Endodermal cell (in vitro differentiated cells): ENCODE data around the gene BORCS8. TPM values are rescaled to one million over a fixed set of nuclear protein-coding genes. Genes with fewer than 3 reads are reported as not detected.

ENCODE experiments used
- DNase-seq: peaks from one replicate; pipeline ENCODE4 v3.0.0-alpha.2; 2017
- H3K27ac ChIP-seq: 2 replicates; pipeline ENCODE4 v1.5.1; 2013; ENCODE audit warnings: mild to moderate bottlenecking, low read depth, low read length, moderate library complexity
- H3K27me3 ChIP-seq: 2 replicates; pipeline ENCODE4 v1.6.1; 2013; ENCODE audit warnings: mild to moderate bottlenecking, low read length, moderate library complexity; ENCODE audit not compliant: insufficient read depth, control insufficient read depth, poor library complexity, severe bottlenecking
- H3K36me3 ChIP-seq: 2 replicates; pipeline ENCODE4 v1.7.0; 2013; ENCODE audit warnings: mild to moderate bottlenecking, low read length, moderate library complexity; ENCODE audit not compliant: control insufficient read depth, insufficient read depth
- H3K4me1 ChIP-seq: one replicate; pipeline ENCODE4 v1.7.0; 2013; ENCODE audit warnings: low read length; ENCODE audit not compliant: control insufficient read depth, insufficient read depth
- H3K4me3 ChIP-seq: 2 replicates; pipeline ENCODE4 v1.5.1; 2013; ENCODE audit warnings: mild to moderate bottlenecking, low read length, moderate library complexity
- H3K9ac ChIP-seq: 2 replicates; pipeline ENCODE4 v1.6.1; 2013; ENCODE audit warnings: mild to moderate bottlenecking, low read length, moderate library complexity; ENCODE audit not compliant: poor library complexity, severe bottlenecking; ENCODE audit errors: extremely low read depth
- H3K9me3 ChIP-seq: 2 replicates; pipeline ENCODE4 v1.6.1; 2013; ENCODE audit warnings: mild to moderate bottlenecking, low read length, moderate library complexity; ENCODE audit not compliant: control insufficient read depth
- H3K27ac Mint-ChIP-seq: 2 replicates; pipeline ENCODE4 v1.8.0; 2020; ENCODE audit warnings: mixed read lengths
- H3K27me3 Mint-ChIP-seq: 2 replicates; pipeline ENCODE4 v1.8.0; 2021; ENCODE audit warnings: mild to moderate bottlenecking, mixed read lengths; ENCODE audit not compliant: insufficient read depth
- H3K36me3 Mint-ChIP-seq: 2 replicates; pipeline ENCODE4 v1.8.0; 2020; ENCODE audit warnings: low read depth, mixed read lengths
- H3K4me1 Mint-ChIP-seq: 2 replicates; pipeline ENCODE4 v1.8.0; 2020; ENCODE audit warnings: mixed read lengths
- H3K4me3 Mint-ChIP-seq: 2 replicates; pipeline ENCODE4 v1.8.0; 2020; ENCODE audit warnings: mild to moderate bottlenecking, moderate library complexity, mixed read lengths
- H3K9me3 Mint-ChIP-seq: 2 replicates; pipeline ENCODE4 v1.8.0; 2020; ENCODE audit warnings: mild to moderate bottlenecking, mixed read lengths
- WGBS, 2 experiments: methylation state at CpG; one replicate each; pipeline versions ENCODE4 v1.1.5 to v1.1.7; 2013; ENCODE audit warnings: missing lambda C conversion rate in 2 of 2, mixed read lengths in 1 of 2; ENCODE audit not compliant: insufficient coverage in 1 of 2, insufficient read length in 1 of 2; 5-methylcytosine and 5-hydroxymethylcytosine counted together
- total RNA-seq, 2 donors: library from RNA; stranded (reverse); fragmentation: NEBNext Ultra II Directional in 1 of 2; extraction: Animal tissue kit (Norgen Biotek cat#: 25700) in 1 of 2; gene quantifications; 2 replicates in 1 of 2; 3 replicates in 1 of 2; pipeline ENCODE4 v1.2.1, GENCODE V29; 2021
- TF ChIP-seq, protein P1 (sequence below): fragments of 200-600 bp; sonication (generic); conservative IDR thresholded peaks from 2 replicates; pipeline ENCODE4 v1.5.0; 2021; ENCODE audit warnings: antibody characterized with exemption, mild to moderate bottlenecking

BORCS8 gene
- total RNA-seq, 2 donors from 2014 or later, result 22.6 to 34.3 TPM

DNA sequence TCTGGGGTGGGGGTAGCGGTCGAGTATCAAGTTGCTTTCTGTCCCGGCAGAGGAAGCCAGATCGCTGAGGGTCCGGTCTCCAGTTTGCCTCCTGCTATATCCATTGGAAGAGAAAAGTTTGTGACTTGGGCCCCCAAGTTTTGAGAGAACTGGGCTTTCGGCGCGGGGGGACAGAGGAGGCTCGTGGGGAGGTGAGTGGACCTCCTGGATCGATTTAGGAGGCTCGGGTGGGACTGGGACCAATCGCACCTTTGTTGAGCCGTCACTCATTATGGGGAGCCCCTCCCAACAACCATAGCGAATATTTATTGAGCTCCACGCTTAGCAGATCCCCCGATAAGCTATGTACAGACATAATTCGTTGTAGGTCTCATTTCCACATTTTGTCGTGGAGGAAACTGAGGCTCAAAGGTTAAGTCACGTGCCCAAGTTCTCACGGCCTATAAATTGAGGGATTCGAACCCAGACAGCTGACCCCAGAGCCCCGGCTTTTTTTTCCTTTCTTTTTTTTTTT is 1.0 kb upstream of the BORCS8 start:
- peaks cover 8% of the 10 kb centered on the region for H3K4me1 Mint-ChIP-seq
- Histone ChIP-seq H3K9ac (peak overlapping the region; percentile 91), H3K36me3 (peaks cover 8% of the 10 kb centered on the region), H3K4me3 (peak overlapping the region; percentile 99), H3K27me3 (no peaks in the 10 kb centered on the region), H3K4me1 (no peaks in the 10 kb centered on the region), H3K27ac (peak overlapping the region; percentile 44), H3K9me3 (no peaks in the 10 kb centered on the region)
- TF ChIP-seq, protein P1, sequence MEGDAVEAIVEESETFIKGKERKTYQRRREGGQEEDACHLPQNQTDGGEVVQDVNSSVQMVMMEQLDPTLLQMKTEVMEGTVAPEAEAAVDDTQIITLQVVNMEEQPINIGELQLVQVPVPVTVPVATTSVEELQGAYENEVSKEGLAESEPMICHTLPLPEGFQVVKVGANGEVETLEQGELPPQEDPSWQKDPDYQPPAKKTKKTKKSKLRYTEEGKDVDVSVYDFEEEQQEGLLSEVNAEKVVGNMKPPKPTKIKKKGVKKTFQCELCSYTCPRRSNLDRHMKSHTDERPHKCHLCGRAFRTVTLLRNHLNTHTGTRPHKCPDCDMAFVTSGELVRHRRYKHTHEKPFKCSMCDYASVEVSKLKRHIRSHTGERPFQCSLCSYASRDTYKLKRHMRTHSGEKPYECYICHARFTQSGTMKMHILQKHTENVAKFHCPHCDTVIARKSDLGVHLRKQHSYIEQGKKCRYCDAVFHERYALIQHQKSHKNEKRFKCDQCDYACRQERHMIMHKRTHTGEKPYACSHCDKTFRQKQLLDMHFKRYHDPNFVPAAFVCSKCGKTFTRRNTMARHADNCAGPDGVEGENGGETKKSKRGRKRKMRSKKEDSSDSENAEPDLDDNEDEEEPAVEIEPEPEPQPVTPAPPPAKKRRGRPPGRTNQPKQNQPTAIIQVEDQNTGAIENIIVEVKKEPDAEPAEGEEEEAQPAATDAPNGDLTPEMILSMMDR, result no peak
- DNase-seq, result no peak
- H3K36me3 Mint-ChIP-seq, result peaks cover 27% of the 10 kb centered on the region
- WGBS, 2 experiments, result 7 to 11% methylated on average over 19 to 22 of the region's 22 CpGs
- H3K27me3 Mint-ChIP-seq, result no peaks in the 10 kb centered on the region
- no peaks in the 10 kb centered on the region for H3K9me3 Mint-ChIP-seq
- peak overlapping the region; percentile 92 for H3K27ac Mint-ChIP-seq
- H3K4me3 Mint-ChIP-seq, result peak overlapping the region; percentile 96

DNA sequence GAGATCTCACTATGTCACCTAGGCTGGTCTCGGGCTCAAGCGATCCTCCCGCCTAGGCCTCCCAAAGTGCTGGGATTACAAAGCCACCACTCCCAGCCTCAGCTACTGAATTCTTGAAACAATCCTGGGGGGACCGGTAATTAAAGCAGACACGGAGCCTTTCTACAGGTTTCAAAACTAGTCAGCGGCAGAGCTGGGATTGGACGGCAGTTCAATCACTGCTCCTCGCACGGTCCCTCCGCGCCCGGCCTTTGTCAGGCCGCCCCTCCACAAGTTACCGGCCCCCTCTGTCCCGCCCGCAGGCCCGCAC is 229 bp downstream of the BORCS8 start:
- Histone ChIP-seq H3K36me3 (peaks cover under 1% of the 10 kb centered on the region), H3K4me1 (no peaks in the 10 kb centered on the region), H3K27ac (peak overlapping the region; percentile 88), H3K4me3 (peak overlapping the region; percentile 99), H3K9ac (peak overlapping the region; percentile 91), H3K9me3 (no peaks in the 10 kb centered on the region), H3K27me3 (no peaks in the 10 kb centered on the region)
- Mint-ChIP-seq H3K9me3 (no peaks in the 10 kb centered on the region), H3K4me3 (peak overlapping the region; percentile 96), H3K27me3 (no peaks in the 10 kb centered on the region), H3K36me3 (peaks cover 19% of the 10 kb centered on the region), H3K27ac (peak overlapping the region; percentile 96), H3K4me1 (peaks cover 8% of the 10 kb centered on the region)
- 0 to 1% methylated on average over 12 to 17 of the region's 17 CpGs for WGBS, 2 experiments
- TF ChIP-seq, protein P1, result no peak
- no peak for DNase-seq

DNA sequence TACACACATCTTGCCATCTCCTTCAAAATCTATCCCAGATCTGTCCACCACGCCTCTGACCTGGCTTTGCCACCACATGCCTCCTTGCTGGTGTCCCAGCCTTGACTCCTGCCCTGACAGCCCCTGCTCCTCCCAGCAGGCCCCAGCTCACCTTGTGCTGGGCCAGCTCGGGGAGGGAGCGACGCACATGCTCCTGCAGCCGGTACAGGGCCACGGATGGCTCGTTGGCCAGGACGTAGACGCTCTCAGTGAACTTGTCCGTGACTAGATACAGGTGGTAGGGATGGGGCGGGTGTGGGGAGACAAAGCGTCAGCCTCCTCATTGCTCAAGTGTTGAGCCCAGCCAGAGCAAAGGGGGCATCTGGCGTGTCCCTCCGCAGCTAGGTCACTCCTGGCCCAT is 5.2 kb downstream of the BORCS8 start:
- H3K36me3 ChIP-seq, result peaks cover 7% of the 10 kb centered on the region
- WGBS, 2 experiments, result 95 to 96% methylated on average over 13 to 14 of the region's 14 CpGs
- Mint-ChIP-seq H3K4me3 (no peak overlapping the region), H3K27ac (peak overlapping the region; percentile 85), H3K4me1 (no peaks in the 10 kb centered on the region), H3K27me3 (no peaks in the 10 kb centered on the region), H3K9me3 (no peaks in the 10 kb centered on the region), H3K36me3 (peaks cover 34% of the 10 kb centered on the region)
- H3K4me1 ChIP-seq, result no peaks in the 10 kb centered on the region
- H3K4me3 ChIP-seq, result no peak overlapping the region
- no peak overlapping the region for H3K27ac ChIP-seq
- TF ChIP-seq, protein P1, result no peak
- no peaks in the 10 kb centered on the region for H3K9me3 ChIP-seq
- no peak overlapping the region for H3K9ac ChIP-seq
- DNase-seq, result no peak
- no peaks in the 10 kb centered on the region for H3K27me3 ChIP-seq
